Tibial artery (tissue), 4 donors: ENCODE results near the gene BANP.
"Not testable (repeated sequence)": the region's sequence is repeated elsewhere in the genome, so short reads cannot be mapped to it uniquely, and the experiment has no call there.

Experiments
- DNase-seq, 2 donors: peaks; one replicate each; pipeline ENCODE4 v3.0.0-alpha.2; 2019
- H3K27ac ChIP-seq, 2 donors: fragments of 200-600 bp; sonication (generic) in 1 of 2; 1 replicate in 1 of 2; 2 replicates in 1 of 2; pipeline ENCODE4 v1.5.1; 2018 to 2019; ENCODE audit warnings: mild to moderate bottlenecking in 1 of 2
- H3K27me3 ChIP-seq, 2 donors: fragments of 200-600 bp; sonication (generic) in 1 of 2; one replicate each; pipeline versions ENCODE4 v1.5.1 to v1.6.0; 2016 to 2019
- H3K36me3 ChIP-seq, 3 donors: fragments of 200-600 bp; sonication (generic) in 2 of 3; one replicate each; pipeline ENCODE4 v1.5.1; 2016 to 2019; ENCODE audit warnings: mild to moderate bottlenecking in 2 of 3
- H3K4me1 ChIP-seq, 4 donors: fragments of 200-600 bp; sonication (generic) in 2 of 4; 1 replicate in 3 of 4; 2 replicates in 1 of 4; pipeline ENCODE4 v1.5.1; 2016 to 2019
- H3K4me3 ChIP-seq, 2 donors: fragments of 200-600 bp; sonication (generic) in 1 of 2; 1 replicate in 1 of 2; 2 replicates in 1 of 2; pipeline ENCODE4 v1.5.1; 2018 to 2019; ENCODE audit warnings: mild to moderate bottlenecking in 2 of 2
- H3K9me3 ChIP-seq, 3 donors: fragments of 200-600 bp; sonication (generic) in 1 of 3; one replicate each; pipeline ENCODE4 v1.5.1; 2016 to 2019
- intact Hi-C: fragments of 100-400 bp; cut with DNase I; formaldehyde crosslinking; loops from one replicate; pipeline ENCODE4 v1.15.0; 2023; ENCODE audit warnings: low total_unique reads
- TF ChIP-seq, protein P1 (sequence below), 2 experiments: fragments of 200-600 bp in 1 of 2; fragments of 450-650 bp in 1 of 2; IDR thresholded peaks; one replicate each; pipeline ENCODE4 v1.5.1; 2017 to 2019; ENCODE audit warnings: antibody characterized with exemption in 2 of 2, mild to moderate bottlenecking in 1 of 2, moderate library complexity in 1 of 2

BANP gene

DNA sequence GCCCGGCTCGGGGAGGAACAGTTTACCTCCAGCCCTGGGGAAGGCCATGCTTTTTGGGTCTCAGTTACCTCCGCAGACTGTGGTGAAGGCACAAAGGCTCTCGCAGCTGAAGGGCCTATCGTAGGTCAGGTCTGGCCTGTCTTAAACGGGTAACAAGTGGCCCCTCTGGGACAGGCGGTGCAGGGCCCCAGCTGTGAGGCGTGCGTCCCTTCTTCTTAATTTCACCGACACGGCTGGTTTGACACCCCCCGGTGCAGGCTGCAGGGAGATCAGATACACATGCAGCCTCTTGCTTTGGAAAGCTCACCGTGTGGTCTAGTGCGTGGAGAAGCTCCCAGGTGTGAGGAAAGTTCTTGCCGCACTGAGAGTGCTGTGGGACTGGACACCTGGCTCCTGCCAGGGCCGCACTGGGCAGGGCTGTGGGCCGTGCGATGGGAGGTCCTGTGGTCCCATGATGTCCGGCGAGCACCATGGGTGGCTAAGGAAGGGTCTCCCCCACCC lies 162.4 kb downstream of the BANP start:
- H3K4me1 ChIP-seq, result no peaks in the 10 kb centered on the region
- intact Hi-C loops, result no loop called here
- peaks cover 0 to 20% of the 10 kb centered on the region in 2 donors for H3K27me3 ChIP-seq
- no peaks in the 10 kb centered on the region for H3K36me3 ChIP-seq
- H3K9me3 ChIP-seq, result no peaks in the 10 kb centered on the region
- H3K27ac ChIP-seq, result no peak overlapping the region
- TF ChIP-seq, protein P1, sequence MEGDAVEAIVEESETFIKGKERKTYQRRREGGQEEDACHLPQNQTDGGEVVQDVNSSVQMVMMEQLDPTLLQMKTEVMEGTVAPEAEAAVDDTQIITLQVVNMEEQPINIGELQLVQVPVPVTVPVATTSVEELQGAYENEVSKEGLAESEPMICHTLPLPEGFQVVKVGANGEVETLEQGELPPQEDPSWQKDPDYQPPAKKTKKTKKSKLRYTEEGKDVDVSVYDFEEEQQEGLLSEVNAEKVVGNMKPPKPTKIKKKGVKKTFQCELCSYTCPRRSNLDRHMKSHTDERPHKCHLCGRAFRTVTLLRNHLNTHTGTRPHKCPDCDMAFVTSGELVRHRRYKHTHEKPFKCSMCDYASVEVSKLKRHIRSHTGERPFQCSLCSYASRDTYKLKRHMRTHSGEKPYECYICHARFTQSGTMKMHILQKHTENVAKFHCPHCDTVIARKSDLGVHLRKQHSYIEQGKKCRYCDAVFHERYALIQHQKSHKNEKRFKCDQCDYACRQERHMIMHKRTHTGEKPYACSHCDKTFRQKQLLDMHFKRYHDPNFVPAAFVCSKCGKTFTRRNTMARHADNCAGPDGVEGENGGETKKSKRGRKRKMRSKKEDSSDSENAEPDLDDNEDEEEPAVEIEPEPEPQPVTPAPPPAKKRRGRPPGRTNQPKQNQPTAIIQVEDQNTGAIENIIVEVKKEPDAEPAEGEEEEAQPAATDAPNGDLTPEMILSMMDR (IDR thresholded peaks at IDR 0.05), result no peak
- no peak overlapping the region for H3K4me3 ChIP-seq
- DNase-seq, result no peak

DNA sequence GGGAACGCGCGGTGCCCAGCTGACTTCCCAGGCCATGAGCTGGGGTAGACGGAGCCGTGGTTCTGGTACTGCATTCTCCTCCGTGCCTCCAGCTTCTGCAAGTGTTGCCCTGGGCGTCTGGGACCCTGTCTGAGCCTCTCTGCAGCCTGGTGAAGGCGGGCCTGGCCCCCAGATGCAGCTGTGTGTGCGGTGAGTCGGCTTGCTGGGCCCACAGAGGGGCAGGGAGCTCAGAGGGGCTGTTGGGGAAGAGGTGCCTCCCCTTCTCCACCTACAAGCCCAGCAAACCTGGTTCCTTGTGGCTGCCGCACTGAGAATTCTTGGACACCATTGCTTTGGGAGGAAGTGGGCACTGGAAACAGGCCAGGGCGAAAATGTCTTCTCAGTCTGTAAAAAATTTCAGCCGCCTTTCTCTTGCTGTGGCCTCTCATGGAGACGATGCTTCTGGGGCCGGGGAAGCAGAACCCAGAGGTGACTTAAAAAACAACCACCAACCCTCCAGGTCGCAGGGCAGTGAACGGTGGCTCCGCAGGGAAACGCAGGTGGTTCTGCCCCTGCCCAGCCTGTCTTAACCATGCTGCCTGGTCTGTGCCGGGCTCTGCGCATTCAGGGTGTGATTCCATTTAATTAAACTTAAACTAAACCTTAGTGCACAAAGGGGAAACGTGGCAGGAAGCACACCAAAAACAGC lies 163.5 kb downstream of the BANP start:
- H3K27ac ChIP-seq, H3K36me3 ChIP-seq, DNase-seq, H3K9me3 ChIP-seq, intact Hi-C loops, H3K4me1 ChIP-seq, H3K4me3 ChIP-seq: not testable (repeated sequence)
- peaks cover 0 to 20% of the 10 kb centered on the region in 2 donors for H3K27me3 ChIP-seq

- Histone ChIP-seq H3K4me1 (no peaks in the 10 kb centered on the region), H3K27ac (no peak overlapping the region), H3K36me3 (no peaks in the 10 kb centered on the region), H3K27me3 (peaks cover 0 to 24% of the 10 kb centered on the region in 2 donors), H3K4me3 (no peak overlapping the region), H3K9me3 (no peaks in the 10 kb centered on the region)
- DNase-seq, result no peak
- TF ChIP-seq, protein P1 (IDR thresholded peaks at IDR 0.05), result no peak
- intact Hi-C loops, result no loop called here
Measured at GRCh38 chr16:88116121-88116520, 164.9 kb downstream of the BANP start.

DNA sequence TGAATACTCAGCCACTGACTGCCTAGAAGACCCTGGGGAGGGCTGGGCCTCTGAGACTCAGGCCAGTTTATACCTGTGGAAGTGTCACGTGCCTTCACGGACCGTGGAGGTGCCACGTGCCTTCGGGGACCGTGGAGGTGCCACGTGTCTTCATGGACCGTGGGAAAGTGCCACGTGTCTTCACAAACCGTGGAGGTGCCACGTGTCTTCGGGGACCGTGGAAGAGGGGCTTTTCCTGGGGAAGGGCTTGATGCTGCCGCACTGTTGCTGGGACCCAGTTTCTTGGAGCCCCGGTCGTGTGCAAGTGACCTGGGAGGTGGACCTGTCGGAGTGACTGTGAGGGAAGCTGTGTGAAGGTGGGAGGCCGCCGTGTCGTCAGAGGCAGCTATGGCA lies 166.2 kb downstream of the BANP start:
- intact Hi-C loops, result no loop called here
- Histone ChIP-seq H3K36me3 (no peaks in the 10 kb centered on the region), H3K27ac (no peak overlapping the region), H3K4me3 (no peak overlapping the region), H3K9me3 (no peaks in the 10 kb centered on the region), H3K27me3 (peaks cover 0 to 24% of the 10 kb centered on the region in 2 donors), H3K4me1 (no peaks in the 10 kb centered on the region)
- DNase-seq, result no peak
- TF ChIP-seq, protein P1 (IDR thresholded peaks at IDR 0.05), result no peak

GRCh38 chr16:88118376-88118775 lies 167.1 kb downstream of the BANP start:
- peaks cover 0 to 24% of the 10 kb centered on the region in 2 donors for H3K27me3 ChIP-seq
- H3K4me3 ChIP-seq, result no peak overlapping the region
- intact Hi-C loops, result no loop called here
- no peaks in the 10 kb centered on the region for H3K9me3 ChIP-seq
- no peaks in the 10 kb centered on the region for H3K4me1 ChIP-seq
- TF ChIP-seq, protein P1 (IDR thresholded peaks at IDR 0.05), result no peak
- no peak overlapping the region for H3K27ac ChIP-seq
- H3K36me3 ChIP-seq, result no peaks in the 10 kb centered on the region
- DNase-seq, result no peak

GRCh38 chr16:88118852-88119741 lies 167.9 kb downstream of the BANP start:
- peaks cover 0 to 19% of the 10 kb centered on the region in 2 donors for H3K27me3 ChIP-seq
- H3K4me1 ChIP-seq, DNase-seq, H3K27ac ChIP-seq, H3K4me3 ChIP-seq, intact Hi-C loops, H3K36me3 ChIP-seq, H3K9me3 ChIP-seq: not testable (repeated sequence)

GRCh38 chr16:88119881-88120751 lies 168.9 kb downstream of the BANP start:
- H3K36me3 ChIP-seq, H3K4me3 ChIP-seq, H3K4me1 ChIP-seq, DNase-seq, intact Hi-C loops, H3K27ac ChIP-seq, H3K9me3 ChIP-seq: not testable (repeated sequence)
- peaks cover 0 to 15% of the 10 kb centered on the region in 2 donors for H3K27me3 ChIP-seq
